GM12878 (cell line): ENCODE results near the gene SERPINA4. TPM values are rescaled to one million over a fixed set of nuclear protein-coding genes. Genes with fewer than 3 reads are reported as not detected.

Experiments
- ATAC-seq: fragments of 200-7000 bp; cut with Tn5 transposase; 3 replicates; pipeline ENCODE4 v1.9.1; 2020; ENCODE audit warnings: mild to moderate bottlenecking, moderate library complexity
- BruUV-seq: library from RNA; stranded (reverse); fragments of 400-500 nt; replicated peaks from 2 replicates; lab custom pipeline; 2021; lab: Mats Ljungman, UMichigan
- CTCF ChIA-PET: fragments of 300-600 bp; sonication (Branson Sonifier 250); formaldehyde crosslinking; extraction: SDS; loops from one replicate; lab custom pipeline; 2021; ENCODE audit warnings: inconsistent platforms; lab: Yijun Ruan, JAX
- POLR2A ChIA-PET: fragments of 350-600 bp; formaldehyde crosslinking; extraction: SDS; loops from one replicate; lab custom pipeline; 2021; ENCODE audit warnings: inconsistent platforms; lab: Charles Lee
- RAD21 ChIA-PET: fragments of 300-600 bp; sonication (Branson Sonifier 250); formaldehyde crosslinking; loops from one replicate; lab custom pipeline; 2023; ENCODE audit warnings: antibody characterized with exemption; ENCODE audit not compliant: unreplicated experiment; lab: Charles Lee
- SMC1A ChIA-PET: fragments of 300-600 bp; sonication (Branson Sonifier 250); formaldehyde crosslinking; loops from one replicate; lab custom pipeline; 2023; ENCODE audit not compliant: unreplicated experiment, uncharacterized antibody; lab: Charles Lee
- DNase-seq: peaks from one replicate; pipeline ENCODE4 v3.0.0-alpha.2; 2011; ENCODE audit warnings: low read depth, low spot score
- FAIRE-seq: peaks from 3 replicates; lab custom pipeline; 2011; peaks lifted over from hg19 to GRCh38; lab: Jason Lieb, UNC
- H2AFZ ChIP-seq: 2 replicates; pipeline ENCODE4 v1.6.0; 2011; ENCODE audit warnings: low read depth, low read length, control low read depth; ENCODE audit not compliant: control insufficient read depth
- H3K27ac ChIP-seq: 2 replicates; pipeline ENCODE4 v1.5.1; 2011; ENCODE audit warnings: control low read depth; ENCODE audit not compliant: control insufficient read depth, insufficient read depth
- H3K27me3 ChIP-seq, 2 experiments: replicated peaks in 1 of 2; 2 replicates each; pipeline versions ENCODE4 v1.6.0 to v1.6.1; 2011; ENCODE audit warnings: low read length in 1 of 2; ENCODE audit not compliant: control insufficient read depth in 2 of 2, insufficient read depth in 2 of 2
- H3K36me3 ChIP-seq, 2 experiments: 2 replicates each; pipeline ENCODE4 v1.5.1; 2011; ENCODE audit warnings: low read length in 1 of 2; ENCODE audit not compliant: control insufficient read depth in 2 of 2, insufficient read depth in 2 of 2
- H3K4me1 ChIP-seq: 2 replicates; pipeline ENCODE4 v1.6.1; 2011; ENCODE audit warnings: mild to moderate bottlenecking, low read length, moderate library complexity, mixed read lengths; ENCODE audit not compliant: control insufficient read depth, insufficient read depth
- H3K4me2 ChIP-seq: 2 replicates; pipeline ENCODE4 v1.6.0; 2011; ENCODE audit warnings: control low read depth; ENCODE audit not compliant: control insufficient read depth, insufficient read depth
- H3K4me3 ChIP-seq: fragments of 200-600 bp; sonication (generic); 2 replicates; pipeline ENCODE4 v1.5.1; 2016
- H3K79me2 ChIP-seq: 2 replicates; pipeline ENCODE4 v1.6.0; 2011; ENCODE audit warnings: low read length; ENCODE audit not compliant: control insufficient read depth, insufficient read depth
- H3K9ac ChIP-seq: 2 replicates; pipeline ENCODE4 v1.8.0; 2011; ENCODE audit warnings: low read length, control low read depth, mixed read lengths; ENCODE audit not compliant: control insufficient read depth, insufficient read depth
- H3K9me3 ChIP-seq: replicated peaks from 3 replicates; pipeline ENCODE4 v1.5.1; 2011; ENCODE audit warnings: mild to moderate bottlenecking, low read length; ENCODE audit not compliant: control insufficient read depth, insufficient read depth
- H4K20me1 ChIP-seq: 2 replicates; pipeline ENCODE4 v1.6.0; 2011; ENCODE audit not compliant: control insufficient read depth, insufficient read depth
- CBX3 ChIP-seq: fragments of 200-600 bp; sonication (generic); IDR thresholded peaks from 2 replicates; pipeline ENCODE4 v1.6.1; 2016; ENCODE audit warnings: low read depth, borderline replicate concordance
- CBX5 ChIP-seq: sonication (generic); IDR thresholded peaks from 2 replicates; pipeline ENCODE4 v1.6.1; 2016; ENCODE audit warnings: low read depth, moderate library complexity, mild to moderate bottlenecking, inconsistent platforms
- HDGF ChIP-seq: fragments of 450-650 bp; IDR thresholded peaks from 2 replicates; pipeline ENCODE4 v1.6.1; 2016; ENCODE audit warnings: antibody characterized with exemption
- JUNB ChIP-seq: IDR thresholded peaks from 2 replicates; pipeline ENCODE4 v1.6.1; 2016; ENCODE audit warnings: antibody characterized with exemption, mild to moderate bottlenecking
- NFYA ChIP-seq: IDR thresholded peaks from 2 replicates; pipeline ENCODE4 v1.6.1; 2011; ENCODE audit warnings: low read depth, mild to moderate bottlenecking, low read length, improper control_type of control experiment, borderline replicate concordance
- POU2F2 ChIP-seq: IDR thresholded peaks from 3 replicates; pipeline ENCODE4 v1.6.1; 2011; ENCODE audit warnings: low read depth, mild to moderate bottlenecking, low read length, borderline replicate concordance
- RAD21 ChIP-seq: IDR thresholded peaks from 2 replicates; pipeline ENCODE4 v1.6.1; 2011; ENCODE audit warnings: mild to moderate bottlenecking, low read depth, low read length, moderate library complexity; ENCODE audit not compliant: insufficient read depth
- STAT1 ChIP-seq: fragments of 450-650 bp; conservative IDR thresholded peaks from 2 replicates; pipeline ENCODE4 v1.6.1; 2014; ENCODE audit warnings: antibody characterized with exemption, mild to moderate bottlenecking
- TBL1XR1 ChIP-seq: IDR thresholded peaks from 2 replicates; pipeline ENCODE4 v1.6.1; 2012; ENCODE audit warnings: low read depth, low read length, improper control_type of control experiment
- TCF7 ChIP-seq: IDR thresholded peaks from 2 replicates; pipeline ENCODE4 v1.6.1; 2014; ENCODE audit warnings: antibody characterized with exemption, borderline replicate concordance
- ZNF207 ChIP-seq: fragments of 450-650 bp; IDR thresholded peaks from 2 replicates; pipeline ENCODE4 v1.6.1; 2014; ENCODE audit warnings: antibody characterized with exemption, mild to moderate bottlenecking, borderline replicate concordance
- WGBS: methylation state at CpG from one replicate; pipeline ENCODE4 v1.1.6; 2016; ENCODE audit warnings: low lambda C conversion rate; ENCODE audit not compliant: insufficient replicate concordance, insufficient coverage; ENCODE audit errors: missing lambda C conversion rate; 5-methylcytosine and 5-hydroxymethylcytosine counted together
- in situ Hi-C: fragments of 300-500 bp; cut with MboI; formaldehyde crosslinking; loops from 9 replicates; pipeline ENCODE4 v1.14.3; 2018; ENCODE audit warnings: mixed read lengths
- intact Hi-C: fragments of 100-400 bp; cut with micrococcal nuclease; formaldehyde crosslinking; loops from one replicate; pipeline ENCODE4 v1.14.2; 2022; ENCODE audit not compliant: unreplicated experiment
- polyA plus RNA-seq, 11 experiments: library from polyadenylated mRNA; depleted of rRNA in 4 of 11; unstranded in 6 of 11; stranded (reverse) in 5 of 11; fragments of >200 nt; fragmentation: Nextera tagmentation in 4 of 11; fragmentation: Illumina TruSeq in 1 of 11; extraction: Ambion mirVana in 4 of 11; extraction: Trizol in 1 of 11; gene quantifications; 1 replicate in 1 of 11; 2 replicates in 10 of 11; pipeline versions ENCODE4 v1.2.1 to v1.2.3, GENCODE V29; 2011 to 2016; ENCODE audit warnings: inconsistent platforms in 2 of 11, missing spikeins in 2 of 11, low read depth in 1 of 11
- total RNA-seq, 4 experiments: library from RNA; depleted of rRNA in 3 of 4; stranded (reverse); fragments of >200 nt in 3 of 4; fragmentation: Illumina TruSeq in 1 of 4; extraction: Trizol in 1 of 4; gene quantifications; 2 replicates each; pipeline versions ENCODE4 v1.2.1 to v1.2.3, GENCODE V29; 2013 to 2021
- TF ChIP-seq, protein P1 (sequence below): IDR thresholded peaks from 2 replicates; pipeline ENCODE4 v1.6.1; 2011; ENCODE audit warnings: low read depth, mild to moderate bottlenecking, low read length, moderate library complexity, borderline replicate concordance; ENCODE audit errors: extremely low read depth
- TF ChIP-seq, protein P2 (sequence below): fragments of 150-350 bp; IDR thresholded peaks from 2 replicates; pipeline ENCODE4 v1.6.1; 2016; ENCODE audit warnings: low read depth, low read length
- TF ChIP-seq, protein P3 (sequence below): fragments of 450-650 bp; formaldehyde crosslinking; IDR thresholded peaks from 2 replicates; pipeline ENCODE4 v1.4.0; 2020; ENCODE audit warnings: mild to moderate bottlenecking, moderate library complexity

The SERPINA4 gene
- total and polyA plus RNA-seq, 10 of the 15 experiments (the other 5 are each of a cell fraction or from before 2014, with no cell fraction given): 0.13 TPM; not detected in 9

DNA sequence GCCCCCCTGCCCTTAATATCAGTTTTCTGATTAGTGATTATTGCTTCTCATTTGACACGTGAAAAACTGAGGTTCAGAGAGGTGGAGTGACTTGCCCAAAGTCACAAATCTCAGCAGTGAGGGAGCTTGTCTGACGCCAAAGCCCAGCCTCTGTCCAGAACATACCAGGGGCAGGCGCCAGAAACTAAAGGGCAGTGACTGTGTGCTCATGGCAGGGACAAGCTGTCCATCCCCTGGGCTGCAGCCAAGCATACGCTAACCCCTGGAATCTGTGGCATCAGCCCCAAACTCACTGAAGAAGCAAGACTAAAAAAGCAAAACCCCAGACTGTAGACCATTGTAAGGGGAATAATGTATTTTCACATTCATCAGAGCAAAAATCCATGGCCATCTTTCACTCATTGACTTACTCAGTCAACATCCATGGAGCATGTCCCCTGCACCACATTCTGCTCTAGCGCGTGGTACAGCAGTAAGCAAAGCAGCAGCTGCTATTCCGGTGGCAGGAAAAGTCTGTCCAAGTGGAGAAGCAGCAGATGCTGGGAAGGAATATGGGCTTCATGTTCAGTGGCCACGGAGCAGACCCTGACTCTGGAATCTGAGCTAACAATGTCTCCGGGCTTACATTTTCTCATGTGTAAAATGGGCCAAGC, 1.5 kb upstream of the SERPINA4 start (continued):
- no peak for TF ChIP-seq TCF7
- TF ChIP-seq HDGF: no peak
- no peak for TF ChIP-seq POU2F2
- TF ChIP-seq JUNB: no peak
- no peak for TF ChIP-seq TBL1XR1
- TF ChIP-seq, protein P1, sequence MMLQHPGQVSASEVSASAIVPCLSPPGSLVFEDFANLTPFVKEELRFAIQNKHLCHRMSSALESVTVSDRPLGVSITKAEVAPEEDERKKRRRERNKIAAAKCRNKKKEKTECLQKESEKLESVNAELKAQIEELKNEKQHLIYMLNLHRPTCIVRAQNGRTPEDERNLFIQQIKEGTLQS: no peak

DNA sequence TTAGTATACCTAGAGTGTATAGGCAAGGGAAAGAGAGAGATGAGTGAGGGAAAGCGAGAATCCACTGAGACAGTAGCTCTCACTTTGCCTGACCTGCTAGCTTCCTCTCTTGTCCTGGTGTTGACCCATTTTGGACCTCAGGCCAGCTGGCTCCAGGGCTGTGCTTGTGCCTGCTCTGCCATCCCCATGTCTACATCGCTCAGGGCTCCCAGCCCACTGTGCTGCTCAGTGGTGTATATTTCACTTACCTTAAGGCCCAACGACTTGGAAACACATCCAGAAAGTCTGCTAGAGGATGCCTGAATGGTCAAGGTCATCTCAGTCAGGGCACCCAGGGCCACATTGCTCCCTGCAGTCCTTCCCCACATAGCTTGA, 964 bp upstream of the SERPINA4 start:
- DNase-seq: no peak
- in situ Hi-C loops: no loop called here
- no peaks in the 10 kb centered on the region for H3K79me2 ChIP-seq
- no peak overlapping the region for H3K27ac ChIP-seq
- no peak overlapping the region for H3K4me2 ChIP-seq
- ChIA-PET SMC1A (no interaction called here), POLR2A (no interaction called here), CTCF (interaction anchor here (3.0 kb wide), 1 partner anchor 12 kb away, joined by 11 read pairs; no protein-coding TSS in a partner anchor), RAD21 (no interaction called here)
- 16% methylated on average over 3 of the region's 3 CpGs for WGBS
- BruUV-seq: no TSS peak
- no peak for ATAC-seq
- H3K9ac ChIP-seq: no peak overlapping the region
- H3K27me3 ChIP-seq: no peaks in the 10 kb centered on the region
- H2AFZ ChIP-seq: no peak overlapping the region
- H3K9me3 ChIP-seq: no peaks in the 10 kb centered on the region; the same call in 2 of the 3 replicates
- FAIRE-seq: no peak
- no peaks in the 10 kb centered on the region for H3K4me1 ChIP-seq
- intact Hi-C loops: no loop called here
- H3K4me3 ChIP-seq: no peak overlapping the region
- no peaks in the 10 kb centered on the region for H3K36me3 ChIP-seq
- no peaks in the 10 kb centered on the region for H4K20me1 ChIP-seq
- TF ChIP-seq, protein P2, sequence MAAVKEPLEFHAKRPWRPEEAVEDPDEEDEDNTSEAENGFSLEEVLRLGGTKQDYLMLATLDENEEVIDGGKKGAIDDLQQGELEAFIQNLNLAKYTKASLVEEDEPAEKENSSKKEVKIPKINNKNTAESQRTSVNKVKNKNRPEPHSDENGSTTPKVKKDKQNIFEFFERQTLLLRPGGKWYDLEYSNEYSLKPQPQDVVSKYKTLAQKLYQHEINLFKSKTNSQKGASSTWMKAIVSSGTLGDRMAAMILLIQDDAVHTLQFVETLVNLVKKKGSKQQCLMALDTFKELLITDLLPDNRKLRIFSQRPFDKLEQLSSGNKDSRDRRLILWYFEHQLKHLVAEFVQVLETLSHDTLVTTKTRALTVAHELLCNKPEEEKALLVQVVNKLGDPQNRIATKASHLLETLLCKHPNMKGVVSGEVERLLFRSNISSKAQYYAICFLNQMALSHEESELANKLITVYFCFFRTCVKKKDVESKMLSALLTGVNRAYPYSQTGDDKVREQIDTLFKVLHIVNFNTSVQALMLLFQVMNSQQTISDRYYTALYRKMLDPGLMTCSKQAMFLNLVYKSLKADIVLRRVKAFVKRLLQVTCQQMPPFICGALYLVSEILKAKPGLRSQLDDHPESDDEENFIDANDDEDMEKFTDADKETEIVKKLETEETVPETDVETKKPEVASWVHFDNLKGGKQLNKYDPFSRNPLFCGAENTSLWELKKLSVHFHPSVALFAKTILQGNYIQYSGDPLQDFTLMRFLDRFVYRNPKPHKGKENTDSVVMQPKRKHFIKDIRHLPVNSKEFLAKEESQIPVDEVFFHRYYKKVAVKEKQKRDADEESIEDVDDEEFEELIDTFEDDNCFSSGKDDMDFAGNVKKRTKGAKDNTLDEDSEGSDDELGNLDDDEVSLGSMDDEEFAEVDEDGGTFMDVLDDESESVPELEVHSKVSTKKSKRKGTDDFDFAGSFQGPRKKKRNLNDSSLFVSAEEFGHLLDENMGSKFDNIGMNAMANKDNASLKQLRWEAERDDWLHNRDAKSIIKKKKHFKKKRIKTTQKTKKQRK: no peak
- TF ChIP-seq STAT1 (no peak), ZNF207 (no peak), NFYA (no peak), CBX3 (no peak), RAD21 (no peak), CBX5 (no peak)
- TF ChIP-seq, protein P3, sequence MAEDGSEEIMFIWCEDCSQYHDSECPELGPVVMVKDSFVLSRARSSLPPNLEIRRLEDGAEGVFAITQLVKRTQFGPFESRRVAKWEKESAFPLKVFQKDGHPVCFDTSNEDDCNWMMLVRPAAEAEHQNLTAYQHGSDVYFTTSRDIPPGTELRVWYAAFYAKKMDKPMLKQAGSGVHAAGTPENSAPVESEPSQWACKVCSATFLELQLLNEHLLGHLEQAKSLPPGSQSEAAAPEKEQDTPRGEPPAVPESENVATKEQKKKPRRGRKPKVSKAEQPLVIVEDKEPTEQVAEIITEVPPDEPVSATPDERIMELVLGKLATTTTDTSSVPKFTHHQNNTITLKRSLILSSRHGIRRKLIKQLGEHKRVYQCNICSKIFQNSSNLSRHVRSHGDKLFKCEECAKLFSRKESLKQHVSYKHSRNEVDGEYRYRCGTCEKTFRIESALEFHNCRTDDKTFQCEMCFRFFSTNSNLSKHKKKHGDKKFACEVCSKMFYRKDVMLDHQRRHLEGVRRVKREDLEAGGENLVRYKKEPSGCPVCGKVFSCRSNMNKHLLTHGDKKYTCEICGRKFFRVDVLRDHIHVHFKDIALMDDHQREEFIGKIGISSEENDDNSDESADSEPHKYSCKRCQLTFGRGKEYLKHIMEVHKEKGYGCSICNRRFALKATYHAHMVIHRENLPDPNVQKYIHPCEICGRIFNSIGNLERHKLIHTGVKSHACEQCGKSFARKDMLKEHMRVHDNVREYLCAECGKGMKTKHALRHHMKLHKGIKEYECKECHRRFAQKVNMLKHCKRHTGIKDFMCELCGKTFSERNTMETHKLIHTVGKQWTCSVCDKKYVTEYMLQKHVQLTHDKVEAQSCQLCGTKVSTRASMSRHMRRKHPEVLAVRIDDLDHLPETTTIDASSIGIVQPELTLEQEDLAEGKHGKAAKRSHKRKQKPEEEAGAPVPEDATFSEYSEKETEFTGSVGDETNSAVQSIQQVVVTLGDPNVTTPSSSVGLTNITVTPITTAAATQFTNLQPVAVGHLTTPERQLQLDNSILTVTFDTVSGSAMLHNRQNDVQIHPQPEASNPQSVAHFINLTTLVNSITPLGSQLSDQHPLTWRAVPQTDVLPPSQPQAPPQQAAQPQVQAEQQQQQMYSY (CRISPR knock-in tag): no peak
